Activated naive CD8-positive, alpha-beta T cell treated with anti-CD3 and anti-CD28 coated beads for 36 hours (primary cell): Measurements from ENCODE around the gene PXN. TPM values are rescaled to one million over a fixed set of nuclear protein-coding genes. Genes with fewer than 3 reads are reported as not detected.
"Not testable (repeated sequence)": the region's sequence is repeated elsewhere in the genome, so short reads cannot be mapped to it uniquely, and the experiment has no call there.

ENCODE experiments used
- DNase-seq: peaks from one replicate; pipeline ENCODE4 v3.0.0; 2021
- H3K27ac Mint-ChIP-seq: one replicate; pipeline ENCODE4 v1.8.0; 2022; ENCODE audit warnings: mild to moderate bottlenecking, moderate library complexity, mixed read lengths
- H3K27me3 Mint-ChIP-seq: one replicate; pipeline ENCODE4 v1.8.0; 2022; ENCODE audit warnings: mild to moderate bottlenecking, mixed read lengths
- H3K36me3 Mint-ChIP-seq: one replicate; pipeline ENCODE4 v1.8.0; 2021; ENCODE audit warnings: mild to moderate bottlenecking, mixed read lengths
- H3K4me1 Mint-ChIP-seq: one replicate; pipeline ENCODE4 v1.8.0; 2021; ENCODE audit warnings: mixed read lengths
- H3K4me3 Mint-ChIP-seq: one replicate; pipeline ENCODE4 v1.8.0; 2022; ENCODE audit warnings: mild to moderate bottlenecking, moderate library complexity, mixed read lengths
- H3K9me3 Mint-ChIP-seq: one replicate; pipeline ENCODE4 v1.8.0; 2022; ENCODE audit warnings: mixed read lengths
- total RNA-seq, 2 experiments: library from RNA; stranded (reverse); gene quantifications; one replicate each; pipeline ENCODE4 v1.2.3, GENCODE V29; 2021

The PXN gene
- total RNA-seq, 2 experiments from 2014 or later: 37.1 to 39.2 TPM

DNA sequence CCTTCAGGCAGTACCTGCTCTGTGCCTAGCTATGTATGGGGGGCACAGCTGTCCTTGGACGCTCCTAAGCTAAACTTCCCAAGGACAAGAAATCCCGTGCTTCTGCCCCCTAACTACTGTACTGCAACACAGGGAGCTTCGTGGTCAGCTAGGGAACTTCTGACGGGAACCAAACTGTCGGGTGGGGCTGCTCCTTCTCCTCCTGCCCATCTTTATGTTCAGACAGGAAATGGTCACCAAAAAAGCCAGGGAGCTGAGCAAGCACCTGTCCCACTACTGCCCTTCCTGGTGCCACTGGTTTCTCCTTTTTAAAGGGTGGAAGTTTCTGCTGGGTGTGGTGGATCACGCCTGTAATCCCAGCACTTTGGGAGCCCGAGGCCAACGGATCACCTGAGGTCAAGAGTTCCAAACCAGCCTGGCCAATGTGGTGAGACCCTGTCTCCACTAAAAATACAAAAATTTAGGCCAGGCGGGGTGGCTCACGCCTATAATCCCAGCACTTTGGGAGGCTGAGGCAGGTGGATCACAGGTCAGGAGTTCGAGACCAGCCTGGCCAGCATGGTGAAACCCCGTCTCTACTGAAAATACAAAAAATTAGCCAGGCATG, 26.6 kb downstream of the PXN start:
- Mint-ChIP-seq H3K27ac (no peak overlapping the region), H3K36me3 (no peaks in the 10 kb centered on the region), H3K27me3 (no peaks in the 10 kb centered on the region), H3K9me3 (no peaks in the 10 kb centered on the region), H3K4me3 (no peak overlapping the region), H3K4me1 (peaks cover 54% of the 10 kb centered on the region)
- DNase-seq: no peak

- Mint-ChIP-seq H3K4me3 (no peak overlapping the region), H3K27me3 (no peaks in the 10 kb centered on the region), H3K4me1 (peaks cover 54% of the 10 kb centered on the region), H3K36me3 (no peaks in the 10 kb centered on the region), H3K27ac (no peak overlapping the region), H3K9me3 (no peaks in the 10 kb centered on the region)
- no peak for DNase-seq
These were observed 27.3 kb downstream of the PXN start for GRCh38 chr12:120238217-120238616.

DNA sequence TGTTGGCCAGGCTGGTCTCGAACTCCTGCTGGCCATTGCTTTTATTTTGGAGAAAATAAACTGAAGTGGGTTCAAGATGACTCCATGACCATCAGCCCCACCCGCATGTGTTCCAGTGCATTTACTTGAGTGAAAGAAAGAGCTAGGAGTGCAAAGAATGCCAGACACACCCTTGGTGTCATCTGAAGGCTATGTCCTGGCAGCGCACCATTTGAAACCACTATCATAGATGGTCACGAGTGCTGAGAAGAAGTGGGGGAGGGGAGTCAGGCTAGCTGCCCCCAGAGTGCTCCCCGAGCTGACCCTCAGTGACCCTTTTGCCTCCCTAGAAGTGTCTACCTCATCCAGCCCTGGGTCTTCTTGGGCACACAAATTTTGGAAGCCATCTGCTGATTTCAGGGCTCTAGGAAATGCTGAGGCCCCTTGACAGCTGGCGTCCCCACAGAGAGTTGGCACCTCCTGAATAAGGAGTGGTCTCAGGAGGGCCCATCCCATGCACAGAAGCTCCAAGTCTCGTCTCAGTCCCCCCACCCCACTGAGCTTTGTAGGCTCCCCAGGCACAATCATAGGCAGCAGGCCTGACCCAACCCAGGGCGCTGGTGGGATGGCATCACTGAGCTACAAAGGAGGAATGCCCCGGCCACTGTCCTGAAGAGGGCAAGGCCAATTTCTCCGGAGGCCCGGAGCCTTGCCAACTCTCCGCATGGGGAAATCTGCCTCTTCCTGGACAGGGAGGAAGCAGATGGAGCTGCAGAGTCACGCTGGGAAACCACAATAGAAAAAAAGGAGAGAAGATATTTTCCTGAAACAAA, 28.0 kb downstream of the PXN start:
- Mint-ChIP-seq H3K4me1 (peaks cover 56% of the 10 kb centered on the region), H3K36me3 (no peaks in the 10 kb centered on the region), H3K4me3 (no peak overlapping the region), H3K9me3 (no peaks in the 10 kb centered on the region), H3K27me3 (no peaks in the 10 kb centered on the region), H3K27ac (no peak overlapping the region)
- no peak for DNase-seq

GRCh38 chr12:120236809-120237208, 28.7 kb downstream of the PXN start:
- not testable (repeated sequence) for H3K4me3 Mint-ChIP-seq, DNase-seq, H3K36me3 Mint-ChIP-seq, H3K27me3 Mint-ChIP-seq, H3K9me3 Mint-ChIP-seq, H3K27ac Mint-ChIP-seq
- H3K4me1 Mint-ChIP-seq: peaks cover 62% of the 10 kb centered on the region

GRCh38 chr12:120235369-120236323, 29.9 kb downstream of the PXN start:
- H3K27ac Mint-ChIP-seq: peak overlapping the region; percentile 37
- H3K4me1 Mint-ChIP-seq: peaks cover 64% of the 10 kb centered on the region
- DNase-seq: no peak

DNA sequence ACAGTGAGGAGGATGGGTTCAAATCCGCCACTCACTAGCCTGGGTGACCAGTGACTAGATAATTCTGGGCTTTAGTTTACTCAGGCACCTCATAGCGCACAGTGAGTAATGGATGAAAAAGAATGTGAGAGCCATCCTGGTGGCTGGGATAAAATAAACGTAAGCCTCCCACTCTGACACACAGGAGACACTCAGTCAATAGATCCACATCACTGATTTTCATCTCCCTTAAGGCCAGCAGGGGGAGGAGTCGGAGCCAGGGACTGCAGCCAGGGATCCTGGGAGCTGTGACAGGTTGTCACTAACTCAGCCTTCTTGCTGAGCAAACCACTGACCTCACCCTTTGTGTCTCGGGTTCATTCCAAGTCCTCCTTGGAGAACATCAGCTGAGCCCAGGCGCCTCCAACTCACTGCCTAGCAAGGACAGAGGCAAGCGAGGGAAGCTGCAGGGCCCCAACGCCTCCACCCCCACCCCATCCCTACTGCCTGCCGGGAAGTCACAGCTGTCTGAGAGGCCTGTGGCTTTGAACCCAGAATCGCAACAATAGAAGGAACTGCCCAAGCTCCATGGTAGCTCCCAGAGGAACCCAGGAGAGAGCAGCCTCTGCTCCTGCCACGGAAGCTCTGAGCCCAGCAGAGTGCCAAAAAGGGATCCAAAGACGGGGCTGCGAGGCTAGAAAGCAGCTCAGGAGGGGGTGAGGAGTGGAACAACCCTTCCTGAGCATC, 30.7 kb downstream of the PXN start:
- H3K36me3 Mint-ChIP-seq: no peaks in the 10 kb centered on the region
- H3K9me3 Mint-ChIP-seq: no peaks in the 10 kb centered on the region
- no peak overlapping the region for H3K27ac Mint-ChIP-seq
- H3K27me3 Mint-ChIP-seq: no peaks in the 10 kb centered on the region
- H3K4me1 Mint-ChIP-seq: peaks cover 65% of the 10 kb centered on the region
- no peak overlapping the region for H3K4me3 Mint-ChIP-seq
- no peak for DNase-seq

More at GRCh38 chr12:120235369-120236323, 29.9 kb downstream of the PXN start:
- Mint-ChIP-seq H3K4me3 (no peak overlapping the region), H3K27me3 (no peaks in the 10 kb centered on the region), H3K36me3 (no peaks in the 10 kb centered on the region), H3K9me3 (no peaks in the 10 kb centered on the region)

- H3K27me3 Mint-ChIP-seq: no peaks in the 10 kb centered on the region
- DNase-seq: peak; percentile 78
- no peaks in the 10 kb centered on the region for H3K9me3 Mint-ChIP-seq
- peaks cover 75% of the 10 kb centered on the region for H3K4me1 Mint-ChIP-seq
- peak overlapping the region; percentile 90 for H3K27ac Mint-ChIP-seq
- H3K36me3 Mint-ChIP-seq: peaks cover 2% of the 10 kb centered on the region
- peak overlapping the region; percentile 50 for H3K4me3 Mint-ChIP-seq
These were observed 34.1 kb downstream of the PXN start for GRCh38 chr12:120231316-120232011.

- Mint-ChIP-seq H3K36me3 (peaks cover 2% of the 10 kb centered on the region), H3K4me1 (peaks cover 76% of the 10 kb centered on the region), H3K4me3 (peak overlapping the region; percentile 50), H3K9me3 (no peaks in the 10 kb centered on the region), H3K27ac (peak overlapping the region; percentile 90), H3K27me3 (no peaks in the 10 kb centered on the region)
- no peak for DNase-seq
These were observed 34.6 kb downstream of the PXN start for GRCh38 chr12:120230974-120231315.

GRCh38 chr12:120230326-120230973, 35.1 kb downstream of the PXN start:
- Mint-ChIP-seq H3K27me3 (no peaks in the 10 kb centered on the region), H3K4me3 (peak overlapping the region; percentile 50), H3K4me1 (peaks cover 76% of the 10 kb centered on the region), H3K36me3 (peaks cover 2% of the 10 kb centered on the region), H3K9me3 (no peaks in the 10 kb centered on the region), H3K27ac (peak overlapping the region; percentile 90)
- no peak for DNase-seq

- H3K36me3 Mint-ChIP-seq: peaks cover 2% of the 10 kb centered on the region
- peaks cover 78% of the 10 kb centered on the region for H3K4me1 Mint-ChIP-seq
- no peak overlapping the region for H3K4me3 Mint-ChIP-seq
- no peaks in the 10 kb centered on the region for H3K9me3 Mint-ChIP-seq
- peak overlapping the region; percentile 90 for H3K27ac Mint-ChIP-seq
- DNase-seq: no peak
- no peaks in the 10 kb centered on the region for H3K27me3 Mint-ChIP-seq
These were observed 35.8 kb downstream of the PXN start for GRCh38 chr12:120229487-120230325.

- H3K4me1 Mint-ChIP-seq: peaks cover 79% of the 10 kb centered on the region
- H3K27ac Mint-ChIP-seq: peak overlapping the region; percentile 90
- peaks cover 2% of the 10 kb centered on the region for H3K36me3 Mint-ChIP-seq
- H3K4me3 Mint-ChIP-seq: no peak overlapping the region
- H3K9me3 Mint-ChIP-seq: no peaks in the 10 kb centered on the region
- H3K27me3 Mint-ChIP-seq: no peaks in the 10 kb centered on the region
- DNase-seq: no peak
These were observed 36.5 kb downstream of the PXN start for GRCh38 chr12:120229071-120229486.

DNA sequence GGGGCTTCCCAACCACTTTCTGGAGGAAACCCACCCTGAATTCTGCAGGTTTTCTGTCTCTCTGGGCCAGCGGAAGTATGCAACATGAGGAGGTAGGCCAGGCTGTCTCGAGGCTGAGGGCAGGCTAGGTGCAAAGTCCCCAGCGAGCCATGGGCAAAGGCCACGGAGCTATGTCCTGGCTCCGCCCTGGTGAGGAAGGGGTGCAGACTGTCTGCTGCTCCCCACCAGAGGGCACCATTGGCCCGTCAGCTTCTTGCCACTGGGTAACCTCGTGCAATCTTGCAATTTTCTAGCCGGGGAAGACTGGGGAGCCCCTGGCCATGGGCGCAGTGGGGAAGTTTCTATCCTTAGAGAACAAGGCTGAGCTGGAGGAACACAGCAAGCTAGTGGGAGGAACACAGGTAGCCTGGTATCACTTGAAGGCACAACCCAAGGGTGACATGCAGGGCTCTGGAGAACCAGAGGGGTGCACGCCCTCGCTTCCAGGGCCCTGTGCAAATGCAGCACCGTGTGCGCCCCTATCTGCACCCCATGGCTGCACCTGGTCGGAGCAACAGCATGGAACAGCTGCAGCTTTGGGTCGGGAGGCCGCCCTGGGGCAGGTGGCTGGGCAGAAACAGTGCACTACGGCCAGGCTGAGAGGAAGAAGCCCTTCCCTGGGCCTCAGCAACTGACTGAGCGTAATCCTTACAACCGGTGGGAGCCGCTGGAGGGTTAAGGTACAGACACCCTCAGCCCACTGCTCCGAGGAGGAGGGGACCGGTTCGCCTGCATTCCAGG, 37.0 kb downstream of the PXN start:
- DNase-seq: peak; percentile 87
- Mint-ChIP-seq H3K27ac (peak overlapping the region; percentile 65), H3K4me1 (peaks cover 78% of the 10 kb centered on the region), H3K4me3 (peak overlapping the region; percentile 52), H3K9me3 (no peaks in the 10 kb centered on the region), H3K36me3 (peaks cover 2% of the 10 kb centered on the region), H3K27me3 (no peaks in the 10 kb centered on the region)

DNA sequence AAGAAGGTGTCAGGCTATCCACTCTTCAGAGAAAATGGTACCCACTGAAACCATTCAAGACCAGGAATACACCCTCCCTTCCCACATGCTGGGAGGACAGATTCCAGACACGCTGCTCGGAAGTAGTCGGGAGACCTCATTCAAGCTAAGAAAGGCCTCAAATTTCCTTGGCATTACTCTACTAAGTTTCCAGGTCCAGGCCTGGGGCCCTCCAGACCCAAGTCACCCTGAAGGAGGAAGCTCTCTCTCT, 37.6 kb downstream of the PXN start:
- no peak for DNase-seq
- Mint-ChIP-seq H3K36me3 (peaks cover 2% of the 10 kb centered on the region), H3K4me3 (no peak overlapping the region), H3K27me3 (no peaks in the 10 kb centered on the region), H3K4me1 (peaks cover 75% of the 10 kb centered on the region), H3K9me3 (no peaks in the 10 kb centered on the region), H3K27ac (peak overlapping the region; percentile 23)
